Measurements from ENCODE around the gene PLCD4.

Gene PLCD4

DNA sequence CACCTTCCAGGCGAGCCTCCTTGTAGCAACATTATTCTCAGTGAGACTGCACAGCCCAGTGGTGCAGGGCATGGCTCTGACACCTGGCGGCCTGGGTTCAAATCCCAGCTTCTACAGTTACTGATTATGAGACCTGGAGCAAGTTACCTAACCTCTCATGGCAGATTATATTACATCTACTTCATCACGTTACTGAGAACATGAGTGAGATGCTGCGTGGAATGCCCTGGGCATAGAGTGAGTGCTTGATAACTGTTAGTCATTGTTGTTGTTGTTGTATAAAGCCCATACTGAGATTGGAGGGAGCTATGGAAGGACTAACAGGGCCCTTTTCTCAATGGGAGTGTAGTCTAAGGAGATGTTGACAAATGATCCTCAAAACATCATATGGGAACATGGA is 18.7 kb downstream of the PLCD4 start:
- Histone ChIP-seq H3K4me3 (ENCODE audit: insufficient read depth, low read length, poor library complexity, severe bottlenecking) (no peak overlapping the region), H3K27ac (ENCODE audit: low read depth, low read length) (no peak overlapping the region), H3K36me3 (ENCODE audit: low read length) (no peaks in the 10 kb centered on the region), H2AFZ (ENCODE audit: low read depth, low read length, severe bottlenecking) (no peak overlapping the region), H3K9ac (ENCODE audit: low read length) (no peak overlapping the region), H3K27me3 (ENCODE audit: low read length) (0 out of 2 replicates have a peak, but pooled peaks cover 4% of the 10 kb centered on the region), H3K9me3 (ENCODE audit: insufficient read depth, low read length) (no peaks in the 10 kb centered on the region), H4K20me1 (ENCODE audit: low read depth, low read length) (no peaks in the 10 kb centered on the region), H3K9me2 (replicated peaks; ENCODE audit: insufficient read depth, low read length) (no peaks in the 10 kb centered on the region), H3F3A (ENCODE audit: insufficient read depth) (no peaks in the 10 kb centered on the region), H3K4me2 (ENCODE audit: low read depth, low read length, poor library complexity, severe bottlenecking) (no peak overlapping the region), H3K79me2 (ENCODE audit: insufficient read depth, low read length) (no peaks in the 10 kb centered on the region)
- TF ChIP-seq EZH2phosphoT487 (conservative IDR thresholded peaks at IDR 0.05; ENCODE audit: low read length): no peak
- TF ChIP-seq, protein P1, sequence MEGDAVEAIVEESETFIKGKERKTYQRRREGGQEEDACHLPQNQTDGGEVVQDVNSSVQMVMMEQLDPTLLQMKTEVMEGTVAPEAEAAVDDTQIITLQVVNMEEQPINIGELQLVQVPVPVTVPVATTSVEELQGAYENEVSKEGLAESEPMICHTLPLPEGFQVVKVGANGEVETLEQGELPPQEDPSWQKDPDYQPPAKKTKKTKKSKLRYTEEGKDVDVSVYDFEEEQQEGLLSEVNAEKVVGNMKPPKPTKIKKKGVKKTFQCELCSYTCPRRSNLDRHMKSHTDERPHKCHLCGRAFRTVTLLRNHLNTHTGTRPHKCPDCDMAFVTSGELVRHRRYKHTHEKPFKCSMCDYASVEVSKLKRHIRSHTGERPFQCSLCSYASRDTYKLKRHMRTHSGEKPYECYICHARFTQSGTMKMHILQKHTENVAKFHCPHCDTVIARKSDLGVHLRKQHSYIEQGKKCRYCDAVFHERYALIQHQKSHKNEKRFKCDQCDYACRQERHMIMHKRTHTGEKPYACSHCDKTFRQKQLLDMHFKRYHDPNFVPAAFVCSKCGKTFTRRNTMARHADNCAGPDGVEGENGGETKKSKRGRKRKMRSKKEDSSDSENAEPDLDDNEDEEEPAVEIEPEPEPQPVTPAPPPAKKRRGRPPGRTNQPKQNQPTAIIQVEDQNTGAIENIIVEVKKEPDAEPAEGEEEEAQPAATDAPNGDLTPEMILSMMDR (IDR thresholded peaks at IDR 0.05; ENCODE audit: insufficient read depth, low read length, poor library complexity, severe bottlenecking): no peak

DNA sequence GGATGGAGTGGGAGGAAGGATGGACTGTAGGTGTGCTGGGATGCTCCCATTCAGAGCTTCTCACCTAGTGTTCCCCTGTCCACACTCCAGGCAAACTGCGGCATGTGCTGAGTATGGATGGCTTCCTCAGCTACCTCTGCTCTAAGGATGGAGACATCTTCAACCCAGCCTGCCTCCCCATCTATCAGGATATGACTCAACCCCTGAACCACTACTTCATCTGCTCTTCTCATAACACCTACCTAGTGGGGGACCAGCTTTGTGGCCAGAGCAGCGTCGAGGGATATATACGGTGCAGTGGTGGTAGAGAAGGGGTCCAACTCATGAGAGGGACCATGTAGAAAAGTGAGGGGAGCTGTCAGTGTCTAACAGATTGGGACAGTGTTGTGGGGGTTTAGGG is 20.2 kb downstream of the PLCD4 start:
- Histone ChIP-seq H3K9me3 (ENCODE audit: insufficient read depth, low read length) (no peaks in the 10 kb centered on the region), H3K36me3 (ENCODE audit: low read length) (no peaks in the 10 kb centered on the region), H3K79me2 (ENCODE audit: insufficient read depth, low read length) (no peaks in the 10 kb centered on the region), H3K4me2 (ENCODE audit: low read depth, low read length, poor library complexity, severe bottlenecking) (no peak overlapping the region), H3K4me3 (ENCODE audit: insufficient read depth, low read length, poor library complexity, severe bottlenecking) (no peak overlapping the region), H3K9me2 (replicated peaks; ENCODE audit: insufficient read depth, low read length) (no peaks in the 10 kb centered on the region), H3K27ac (ENCODE audit: low read depth, low read length) (no peak overlapping the region), H3K27me3 (ENCODE audit: low read length) (0 out of 2 replicates have a peak, but pooled peaks cover 2% of the 10 kb centered on the region), H3F3A (ENCODE audit: insufficient read depth) (0 out of 2 replicates have a peak, but pooled peaks cover 2% of the 10 kb centered on the region), H3K9ac (ENCODE audit: low read length) (no peak overlapping the region), H4K20me1 (ENCODE audit: low read depth, low read length) (no peaks in the 10 kb centered on the region), H2AFZ (ENCODE audit: low read depth, low read length, severe bottlenecking) (no peak overlapping the region)
- TF ChIP-seq, protein P1 (IDR thresholded peaks at IDR 0.05; ENCODE audit: insufficient read depth, low read length, poor library complexity, severe bottlenecking): no peak
- no peak for TF ChIP-seq EZH2phosphoT487 (conservative IDR thresholded peaks at IDR 0.05; ENCODE audit: low read length)

DNA sequence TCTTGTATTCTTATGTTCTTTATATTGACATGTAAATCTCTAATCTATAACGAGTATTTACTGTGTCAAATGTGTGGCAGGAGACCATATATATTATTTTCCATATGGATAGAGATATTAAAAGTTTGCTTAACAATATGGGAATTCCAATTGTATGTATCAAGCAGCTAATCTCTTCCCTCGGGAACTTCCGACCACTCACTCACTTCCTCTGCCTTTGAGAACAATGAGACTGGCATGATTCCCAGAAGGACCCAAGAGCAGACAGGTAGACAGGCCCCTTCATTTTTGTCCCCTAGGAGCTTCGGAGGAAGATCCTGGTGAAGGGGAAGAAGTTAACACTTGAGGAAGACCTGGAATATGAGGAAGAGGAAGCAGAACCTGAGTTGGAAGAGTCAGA is 24.1 kb downstream of the PLCD4 start:
- Histone ChIP-seq H3K79me2 (ENCODE audit: insufficient read depth, low read length) (no peaks in the 10 kb centered on the region), H3F3A (ENCODE audit: insufficient read depth) (0 out of 2 replicates have a peak, but pooled peaks cover 2% of the 10 kb centered on the region), H3K9me2 (replicated peaks; ENCODE audit: insufficient read depth, low read length) (no peaks in the 10 kb centered on the region), H3K4me2 (ENCODE audit: low read depth, low read length, poor library complexity, severe bottlenecking) (no peak overlapping the region), H3K9me3 (ENCODE audit: insufficient read depth, low read length) (no peaks in the 10 kb centered on the region), H3K27ac (ENCODE audit: low read depth, low read length) (no peak overlapping the region), H3K9ac (ENCODE audit: low read length) (no peak overlapping the region), H4K20me1 (ENCODE audit: low read depth, low read length) (no peaks in the 10 kb centered on the region), H3K36me3 (ENCODE audit: low read length) (no peaks in the 10 kb centered on the region), H3K27me3 (ENCODE audit: low read length) (no peaks in the 10 kb centered on the region), H3K4me3 (ENCODE audit: insufficient read depth, low read length, poor library complexity, severe bottlenecking) (no peak overlapping the region), H2AFZ (ENCODE audit: low read depth, low read length, severe bottlenecking) (no peak overlapping the region)
- TF ChIP-seq, protein P1 (IDR thresholded peaks at IDR 0.05; ENCODE audit: insufficient read depth, low read length, poor library complexity, severe bottlenecking): no peak
- TF ChIP-seq EZH2phosphoT487 (conservative IDR thresholded peaks at IDR 0.05; ENCODE audit: low read length): no peak

Measured in SU-DHL-6 (cell line).